NCI-H2029 treated with DMSO at 0.1 percent for 48 hours (cell line): Measurements from ENCODE around the gene HNRNPUL2.
"Not testable (repeated sequence)": the region's sequence is repeated elsewhere in the genome, so short reads cannot be mapped to it uniquely, and the experiment has no call there.

Experiments
- DNase-seq: peaks from one replicate; lab custom pipeline; 2025; lab: John Stamatoyannopoulos, UW

Gene HNRNPUL2

DNA sequence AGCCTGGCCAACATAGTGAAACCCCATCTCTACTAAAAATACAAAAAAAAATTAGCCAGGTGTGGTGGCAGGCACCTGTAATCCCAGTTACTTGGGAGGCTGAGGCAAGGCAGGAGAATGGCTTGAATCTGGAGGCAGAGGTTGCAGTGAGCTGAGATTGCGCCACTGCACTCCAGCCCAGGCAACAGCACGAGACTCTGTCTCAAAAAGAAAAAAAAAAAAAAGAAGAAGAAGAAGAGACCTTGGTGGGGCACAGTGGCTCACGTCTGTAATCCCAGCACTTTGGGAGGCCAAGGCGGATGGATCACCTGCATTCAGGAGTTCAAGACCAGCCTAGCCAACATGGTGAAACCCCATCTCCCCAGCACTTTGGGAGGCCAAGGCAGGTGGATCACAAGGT lies 23.3 kb downstream of the HNRNPUL2 start:
- not testable (repeated sequence) for DNase-seq

DNA sequence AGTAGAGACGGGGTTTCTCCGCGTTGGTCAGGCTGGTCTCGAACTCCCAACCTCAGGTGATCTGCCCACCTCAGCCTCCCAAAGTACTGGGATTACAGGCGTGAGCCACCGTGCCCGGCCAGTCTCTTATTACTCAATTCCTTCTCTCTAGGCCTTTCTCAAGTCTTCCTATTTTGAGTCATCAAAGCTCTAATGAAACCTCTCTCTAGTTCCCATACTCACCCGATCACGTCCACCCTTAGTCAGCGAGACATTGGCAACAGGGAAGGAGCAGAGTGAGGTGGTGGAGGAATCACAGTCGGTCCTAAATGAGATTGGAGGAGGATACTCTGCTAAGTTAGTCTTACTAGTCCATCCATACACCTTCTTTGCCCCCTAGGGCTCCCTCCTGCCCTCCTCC lies 25.0 kb downstream of the HNRNPUL2 start:
- DNase-seq, result no peak

DNA sequence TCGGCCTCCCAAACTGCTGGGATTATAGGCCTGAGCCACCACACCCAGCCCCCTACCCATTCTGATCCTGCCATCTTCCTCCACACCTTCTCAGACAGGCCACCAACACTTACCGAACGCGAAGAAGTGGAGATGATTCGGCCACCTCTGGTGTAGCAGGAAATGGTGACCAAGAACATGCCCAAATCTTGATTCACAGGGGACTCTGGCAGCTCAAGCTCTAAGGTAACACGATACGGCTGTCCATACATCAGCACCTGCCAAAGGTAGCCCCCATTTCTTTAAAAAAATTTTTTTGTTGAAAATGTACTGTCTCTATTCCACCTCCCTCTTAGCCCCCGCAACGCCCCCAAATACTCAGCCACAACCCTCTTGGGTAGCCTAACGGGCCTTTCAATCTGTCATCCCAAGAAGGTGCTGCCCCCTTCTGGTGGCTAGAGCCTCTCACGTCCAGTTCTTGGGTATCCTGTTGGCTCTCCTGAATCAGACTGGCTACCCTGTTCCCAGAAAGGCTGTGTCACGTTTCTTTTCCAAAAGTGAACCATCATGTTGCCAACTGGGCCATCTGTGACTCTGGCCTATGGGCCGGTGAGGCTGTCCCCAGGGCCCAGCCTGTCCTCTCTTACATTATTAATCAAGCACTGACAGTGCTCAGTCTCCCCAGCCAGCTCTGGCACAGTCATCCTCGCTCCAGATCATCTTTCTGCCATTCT lies 32.6 kb downstream of the HNRNPUL2 start:
- DNase-seq, result peak; percentile 33

DNA sequence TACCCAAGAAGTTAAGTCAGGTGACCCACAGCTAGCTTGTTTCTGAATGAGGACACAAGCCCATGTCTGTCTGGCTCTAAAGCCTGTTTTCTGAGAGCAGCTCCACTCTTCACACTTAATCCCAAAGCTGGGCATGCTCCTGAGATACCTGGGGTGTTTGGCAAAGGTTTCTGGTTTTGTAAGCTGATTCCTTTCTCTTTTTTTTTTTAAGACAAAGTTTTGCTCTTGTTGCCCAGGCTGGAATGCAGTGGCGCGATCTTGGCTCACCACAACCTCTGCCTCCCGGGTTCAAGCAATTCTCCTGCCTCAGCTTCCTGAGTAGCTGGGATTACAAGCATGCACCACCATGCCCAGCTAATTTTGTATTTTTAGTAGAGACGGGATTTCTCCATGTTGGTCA lies 33.6 kb downstream of the HNRNPUL2 start:
- not testable (repeated sequence) for DNase-seq

DNA sequence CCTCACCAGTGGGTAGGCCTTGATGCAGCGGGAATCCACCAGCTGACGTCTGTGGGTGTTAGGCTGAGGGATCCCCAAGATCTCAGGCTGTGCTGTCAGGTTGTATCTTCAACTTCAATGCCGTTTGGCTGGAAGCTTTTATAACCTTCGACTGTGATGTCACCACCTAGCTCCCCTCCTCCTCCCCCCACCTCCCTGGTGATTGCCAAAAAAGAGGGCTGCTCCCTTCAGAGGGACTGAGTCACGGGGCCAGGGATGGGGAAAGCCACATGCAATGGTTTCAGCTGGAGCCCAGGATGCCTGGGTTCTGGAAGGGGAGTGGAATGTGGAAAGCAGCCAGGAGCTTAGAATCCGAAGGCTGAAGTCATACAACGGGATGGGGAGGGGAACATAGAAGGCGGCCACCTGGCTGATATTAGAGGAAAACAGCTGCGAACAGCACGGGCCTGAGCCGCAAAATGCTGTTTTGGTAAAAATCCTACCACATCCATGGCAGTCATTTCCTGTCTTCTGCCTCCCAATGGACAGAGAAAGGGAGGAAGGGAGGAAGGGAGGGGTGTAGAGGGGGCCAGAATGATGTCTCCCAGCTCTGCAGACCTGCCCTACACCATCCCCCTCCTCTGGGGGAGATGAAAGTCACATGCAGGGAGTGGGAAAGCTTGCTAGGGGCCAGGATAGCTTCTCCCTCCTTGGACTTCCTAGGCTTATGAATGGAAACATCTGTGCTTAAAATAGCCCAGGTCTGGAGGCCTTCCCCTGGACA lies 37.7 kb downstream of the HNRNPUL2 start, which contains the start of gene LRRN4CL:
Gene LRRN4CL, minus strand, starts transcription at position 110 of the 763 bp plus-strand sequence. CDS start 1,022 bp downstream, outside the sequence.
- no peak for DNase-seq

DNA sequence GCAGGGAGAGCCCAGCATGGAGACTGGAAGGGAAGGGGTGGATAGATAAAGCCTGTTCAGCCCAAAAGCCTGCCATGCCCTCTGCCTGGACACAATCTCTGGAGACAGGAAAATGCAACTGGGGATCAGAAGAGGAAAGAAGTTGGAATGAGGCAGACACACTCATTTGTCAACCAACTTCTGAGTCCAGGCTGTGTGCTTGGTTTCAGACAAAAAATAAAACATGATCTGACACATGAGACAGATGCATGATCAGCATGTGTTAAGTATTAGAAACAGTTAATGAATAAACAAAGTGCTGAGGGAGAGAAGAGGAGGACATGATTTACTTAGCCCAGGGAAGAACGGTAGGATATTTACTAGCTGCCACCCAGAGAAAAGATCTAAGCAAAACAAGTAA lies 38.8 kb downstream of the HNRNPUL2 start:
- no peak for DNase-seq

DNA sequence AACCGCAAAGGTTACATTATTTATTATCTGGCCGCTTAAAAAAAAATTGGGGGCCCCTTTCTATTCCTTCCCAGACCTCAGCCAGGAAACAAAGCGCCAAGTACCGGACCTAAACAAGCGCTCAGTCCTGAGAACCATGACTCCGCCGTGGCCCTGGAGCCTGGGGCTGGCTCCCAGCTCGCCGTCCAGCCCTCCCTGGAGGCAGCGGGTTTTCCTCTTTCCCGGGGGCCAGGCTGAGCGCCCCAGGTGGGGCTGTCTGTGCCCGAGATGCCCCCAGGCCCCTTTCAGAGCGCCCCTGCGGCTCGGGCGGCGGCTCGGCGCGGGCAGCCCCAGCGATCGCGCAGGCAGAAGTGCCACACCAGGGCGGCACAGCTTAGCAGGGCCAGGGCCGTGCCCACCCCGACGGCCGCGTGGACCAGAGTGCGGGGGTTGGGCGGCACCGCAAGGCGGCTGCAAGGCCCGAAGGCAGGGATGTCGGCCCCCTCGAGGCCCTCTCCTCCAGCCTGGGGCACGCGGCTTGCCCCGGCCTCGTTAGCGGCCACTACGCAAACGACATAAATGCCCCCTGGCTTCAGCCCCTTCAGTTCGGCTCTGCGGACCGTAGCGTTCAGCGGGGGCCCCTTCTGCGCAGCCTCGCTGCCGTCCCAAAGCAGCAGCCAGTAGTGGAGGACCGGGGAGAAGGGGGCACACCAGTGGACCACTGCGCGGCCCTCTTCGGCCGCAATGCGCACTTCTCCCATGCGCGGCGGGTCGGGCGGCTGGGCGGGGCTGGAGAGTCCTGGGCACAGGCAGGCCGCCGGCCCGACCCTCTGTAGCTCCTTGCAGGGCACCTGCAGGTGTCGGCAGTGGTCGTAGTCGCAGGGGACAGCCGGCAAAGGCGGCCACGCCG lies 39.5 kb downstream of the HNRNPUL2 start:
- DNase-seq, result no peak

DNA sequence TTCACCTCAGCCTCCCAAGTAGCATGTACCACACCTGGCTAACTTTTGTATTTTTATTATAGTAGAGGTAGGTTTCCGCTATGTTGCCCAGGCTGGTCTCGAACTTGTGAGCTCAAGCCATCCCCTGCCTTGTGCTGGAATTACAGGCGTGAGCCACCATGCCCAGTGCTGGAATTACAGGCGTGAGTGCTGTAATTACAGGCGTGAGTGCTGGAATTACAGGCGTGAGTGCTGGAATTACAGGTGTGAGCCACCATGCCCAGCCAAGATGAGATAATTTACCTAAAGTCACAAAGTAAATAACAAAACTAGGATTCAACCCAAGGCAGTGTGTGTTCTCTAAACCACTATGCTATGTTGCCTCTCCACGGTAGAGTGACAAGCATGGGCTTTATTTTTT lies 44.7 kb downstream of the HNRNPUL2 start:
- DNase-seq, result no peak

DNA sequence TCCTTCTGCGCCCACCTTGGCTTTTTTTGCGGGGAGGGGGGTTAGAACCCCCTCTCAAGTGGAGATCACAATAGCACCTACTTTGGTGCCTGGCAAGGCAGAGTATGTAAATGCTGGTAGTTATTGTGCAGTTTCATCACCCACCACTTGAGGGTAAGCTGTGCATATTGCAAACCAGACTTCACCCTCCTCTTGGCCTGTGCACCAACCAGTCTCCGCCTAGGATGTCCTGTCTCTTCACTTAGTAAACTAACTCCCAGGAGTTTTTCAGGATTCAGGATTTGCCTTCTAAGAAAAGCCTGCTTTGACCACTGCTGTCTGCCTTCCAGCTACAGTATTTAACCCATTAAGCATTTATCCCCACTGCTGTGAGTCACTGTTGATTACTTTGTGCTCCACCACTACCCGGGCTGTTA lies 46.4 kb downstream of the HNRNPUL2 start:
- peak; percentile 9 for DNase-seq

DNA sequence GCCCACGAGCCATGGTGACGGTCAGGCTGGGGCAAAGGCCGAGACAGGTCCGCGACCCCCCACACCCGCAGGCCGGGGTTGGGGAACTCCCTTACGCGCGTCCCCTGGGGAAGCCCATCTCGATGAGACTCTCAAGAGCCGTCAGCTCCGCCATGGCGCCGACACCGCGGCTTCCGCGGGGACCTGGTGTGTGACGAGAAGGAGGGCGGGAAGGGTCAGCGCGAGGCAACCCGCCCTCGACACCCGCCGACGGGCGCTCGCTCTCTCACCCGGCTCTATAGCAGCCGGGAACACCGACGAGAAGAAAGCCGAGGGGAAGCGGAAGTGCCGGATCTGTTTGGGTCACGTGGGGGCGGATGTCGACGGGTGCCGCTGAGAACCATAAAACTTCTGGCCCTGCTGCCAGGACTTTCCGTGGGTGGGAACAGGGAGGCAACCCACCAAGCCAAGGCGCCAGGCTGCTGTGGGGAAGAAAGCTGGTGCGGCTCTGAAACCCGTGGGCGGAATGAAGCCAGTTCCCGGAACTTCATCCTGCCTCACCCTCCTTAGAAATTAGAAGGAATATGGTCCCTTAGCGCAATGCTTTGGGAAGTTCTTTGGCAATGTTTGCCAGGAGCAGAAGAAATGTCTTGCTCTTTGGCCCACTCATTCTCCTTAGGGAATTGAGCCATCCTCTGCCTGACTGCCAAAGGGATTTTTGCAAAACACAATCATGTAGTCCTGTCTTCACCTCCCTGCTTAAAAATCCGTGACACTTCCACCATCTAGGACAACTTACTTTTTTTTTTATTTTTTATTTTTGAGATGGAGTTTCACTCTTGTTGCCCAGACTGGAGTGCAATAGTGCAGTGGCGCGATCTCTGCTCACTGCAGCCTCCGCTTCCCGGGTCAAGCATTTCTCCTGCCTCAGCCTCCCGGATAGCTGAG lies 48.2 kb downstream of the HNRNPUL2 start, which contains the start of gene UBXN1:
Gene UBXN1, minus strand, starts transcription at position 304 of the 927 bp plus-strand sequence. Its CDS starts 150 bp downstream, at position 154.
- peak; percentile 79 for DNase-seq

DNA sequence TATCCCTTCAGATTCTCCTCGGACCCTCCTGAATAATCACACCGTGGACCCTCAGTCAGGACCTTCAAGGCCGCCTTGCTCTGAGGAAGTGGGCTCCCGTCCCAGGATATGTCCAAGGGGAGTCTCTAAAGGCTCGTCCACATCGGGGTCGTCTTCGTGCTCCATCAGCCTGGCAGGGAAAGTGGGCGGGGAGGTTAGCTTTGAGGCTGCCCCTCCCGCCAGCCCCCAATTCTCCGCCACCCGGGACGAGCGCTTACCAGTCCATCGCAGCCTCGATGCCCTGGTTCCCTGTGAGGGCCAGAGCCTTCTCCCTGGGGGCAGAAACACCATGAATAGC lies 48.9 kb downstream of the HNRNPUL2 start:
- DNase-seq, result no peak

DNA sequence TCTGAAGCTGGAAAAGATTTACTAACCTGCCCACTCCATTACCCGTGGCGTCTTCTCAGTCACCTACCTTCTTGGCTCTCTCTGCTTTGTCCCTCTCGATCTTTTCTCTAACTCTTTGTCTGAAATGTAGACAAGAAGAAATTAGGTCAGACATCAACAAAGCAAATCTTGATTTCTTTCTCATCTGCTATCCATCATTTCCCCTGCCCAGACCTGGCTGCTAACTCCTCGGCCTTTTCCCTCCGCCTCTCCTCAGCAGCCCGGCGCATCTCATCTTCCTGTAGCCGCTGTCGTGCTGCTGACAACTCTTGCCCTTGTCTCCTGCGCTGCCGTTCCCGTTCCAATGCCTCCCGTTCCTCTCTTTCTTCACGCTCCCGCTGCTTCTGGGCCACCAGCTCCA lies 49.5 kb downstream of the HNRNPUL2 start:
- DNase-seq, result no peak

DNA sequence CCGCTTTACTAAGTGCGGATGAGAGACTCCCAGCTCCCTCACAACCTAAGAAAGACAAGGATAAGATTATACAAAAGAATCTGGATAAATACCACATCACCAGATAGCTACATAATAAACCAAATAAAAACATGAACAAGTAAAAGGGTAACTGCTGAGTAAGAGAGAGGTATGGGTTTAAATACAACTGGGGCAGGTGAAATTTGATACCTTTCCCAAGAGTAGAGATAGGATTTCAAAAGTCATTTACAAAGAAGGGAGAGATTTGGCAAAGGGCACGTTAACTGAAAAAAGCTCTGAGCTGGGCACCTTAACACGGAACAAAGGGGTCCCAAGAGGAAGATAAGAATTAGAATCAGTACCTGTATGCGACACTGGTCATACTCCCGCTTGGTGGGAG lies 50.1 kb downstream of the HNRNPUL2 start:
- DNase-seq, result no peak

DNA sequence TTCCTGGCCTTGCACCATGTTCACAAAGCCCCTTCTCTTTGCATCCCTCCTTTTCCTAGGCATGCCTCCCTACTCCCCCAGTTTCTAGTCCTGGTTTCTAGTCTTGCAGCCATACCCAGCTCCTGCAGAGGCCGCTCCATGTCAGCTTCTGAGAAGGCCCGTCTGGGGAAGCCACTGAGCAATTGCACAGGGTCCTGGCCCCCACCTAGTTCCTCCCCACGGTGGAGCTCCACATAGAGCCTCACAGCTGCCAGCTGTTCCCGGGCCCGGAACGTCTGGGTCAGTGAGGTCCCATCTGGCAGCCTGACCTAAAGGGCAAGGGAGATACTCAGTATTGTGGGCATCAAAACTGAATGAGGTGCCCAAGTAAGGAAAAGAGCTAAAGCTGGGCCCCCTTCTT lies 50.6 kb downstream of the HNRNPUL2 start:
- DNase-seq, result no peak

DNA sequence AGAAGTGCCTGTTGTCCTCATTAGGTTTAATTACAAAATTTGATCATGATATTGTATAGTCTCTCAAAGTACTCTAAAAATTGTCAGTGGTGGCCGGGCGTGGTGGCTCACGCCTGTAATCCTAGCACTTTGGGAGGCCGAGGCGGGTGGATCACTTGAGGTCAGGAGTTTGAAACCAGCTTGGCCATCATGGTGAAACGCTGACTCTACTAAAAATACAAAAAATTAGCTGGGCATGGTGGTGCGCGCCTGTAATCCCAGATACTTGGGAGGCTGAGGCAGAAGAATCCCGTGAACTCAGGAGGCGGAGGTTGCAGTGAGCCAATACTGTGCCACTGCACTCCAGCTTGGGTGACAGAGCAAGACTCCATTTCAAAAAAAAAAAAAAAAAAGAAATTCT lies 51.8 kb downstream of the HNRNPUL2 start:
- DNase-seq, result not testable (repeated sequence)

DNA sequence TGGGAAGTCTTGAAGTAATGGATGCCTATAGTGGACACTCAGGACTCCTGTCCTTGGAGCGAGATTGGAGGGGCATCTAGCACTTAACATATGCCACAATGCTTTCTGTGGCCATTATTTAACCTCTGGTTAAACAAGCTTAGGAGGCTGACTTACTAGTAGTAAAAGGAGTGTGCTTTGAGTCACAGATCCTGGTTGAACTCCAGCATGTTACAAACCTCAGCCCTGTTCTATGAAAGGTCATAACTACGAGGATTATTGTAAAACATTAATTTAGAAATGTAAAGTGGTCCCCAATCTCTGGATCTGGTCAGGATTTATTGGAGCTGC lies 54.1 kb downstream of the HNRNPUL2 start:
- no peak for DNase-seq

DNA sequence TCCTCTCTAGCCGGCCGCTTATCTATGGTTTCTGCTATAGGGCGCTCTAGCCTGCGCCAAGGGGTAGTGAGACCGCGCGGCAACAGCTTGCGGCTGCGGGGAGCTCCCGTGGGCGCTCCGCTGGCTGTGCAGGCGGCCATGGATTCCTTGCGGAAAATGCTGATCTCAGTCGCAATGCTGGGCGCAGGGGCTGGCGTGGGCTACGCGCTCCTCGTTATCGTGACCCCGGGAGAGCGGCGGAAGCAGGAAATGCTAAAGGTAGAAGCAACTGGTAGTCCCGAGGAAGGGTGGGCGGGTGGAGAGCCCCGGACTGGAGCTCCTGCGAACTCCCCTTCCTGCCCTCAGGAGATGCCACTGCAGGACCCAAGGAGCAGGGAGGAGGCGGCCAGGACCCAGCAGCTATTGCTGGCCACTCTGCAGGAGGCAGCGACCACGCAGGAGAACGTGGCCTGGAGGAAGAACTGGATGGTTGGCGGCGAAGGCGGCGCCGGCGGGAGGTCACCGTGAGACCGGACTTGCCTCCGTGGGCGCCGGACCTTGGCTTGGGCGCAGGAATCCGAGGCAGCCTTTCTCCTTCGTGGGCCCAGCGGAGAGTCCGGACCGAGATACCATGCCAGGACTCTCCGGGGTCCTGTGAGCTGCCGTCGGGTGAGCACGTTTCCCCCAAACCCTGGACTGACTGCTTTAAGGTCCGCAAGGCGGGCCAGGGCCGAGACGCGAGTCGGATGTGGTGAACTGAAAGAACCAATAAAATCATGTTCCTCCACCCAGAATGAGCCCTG lies 55.5 kb downstream of the HNRNPUL2 start, which contains the start of the genes LBHD1 and UQCC3:
Gene LBHD1, minus strand, starts transcription at position 660 of the 782 bp plus-strand sequence. CDS start 2,236 bp downstream, outside the sequence.
Gene UQCC3, plus strand, starts transcription at position 66 of the 782 bp plus-strand sequence. Its CDS starts 73 bp downstream, at position 139.
- DNase-seq, result peak; percentile 82

DNA sequence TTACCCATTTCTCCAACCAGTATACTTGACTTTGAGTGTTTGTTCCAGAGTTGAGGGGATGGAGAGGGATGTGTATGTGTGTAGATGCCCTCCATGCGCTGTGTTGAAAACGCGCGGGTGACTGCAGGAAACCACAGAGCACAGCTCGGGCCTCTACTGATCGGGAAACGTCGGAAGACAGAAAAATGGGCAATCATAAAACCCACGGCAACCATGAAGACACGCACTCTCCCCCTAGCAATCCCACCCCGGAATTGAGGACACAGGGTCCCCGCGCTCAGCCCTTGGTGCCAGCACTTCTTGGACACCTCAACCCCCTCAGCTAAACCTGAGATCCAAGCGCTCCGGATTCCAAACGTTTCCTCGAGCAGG lies 56.0 kb downstream of the HNRNPUL2 start:
- DNase-seq, result peak; percentile 66

DNA sequence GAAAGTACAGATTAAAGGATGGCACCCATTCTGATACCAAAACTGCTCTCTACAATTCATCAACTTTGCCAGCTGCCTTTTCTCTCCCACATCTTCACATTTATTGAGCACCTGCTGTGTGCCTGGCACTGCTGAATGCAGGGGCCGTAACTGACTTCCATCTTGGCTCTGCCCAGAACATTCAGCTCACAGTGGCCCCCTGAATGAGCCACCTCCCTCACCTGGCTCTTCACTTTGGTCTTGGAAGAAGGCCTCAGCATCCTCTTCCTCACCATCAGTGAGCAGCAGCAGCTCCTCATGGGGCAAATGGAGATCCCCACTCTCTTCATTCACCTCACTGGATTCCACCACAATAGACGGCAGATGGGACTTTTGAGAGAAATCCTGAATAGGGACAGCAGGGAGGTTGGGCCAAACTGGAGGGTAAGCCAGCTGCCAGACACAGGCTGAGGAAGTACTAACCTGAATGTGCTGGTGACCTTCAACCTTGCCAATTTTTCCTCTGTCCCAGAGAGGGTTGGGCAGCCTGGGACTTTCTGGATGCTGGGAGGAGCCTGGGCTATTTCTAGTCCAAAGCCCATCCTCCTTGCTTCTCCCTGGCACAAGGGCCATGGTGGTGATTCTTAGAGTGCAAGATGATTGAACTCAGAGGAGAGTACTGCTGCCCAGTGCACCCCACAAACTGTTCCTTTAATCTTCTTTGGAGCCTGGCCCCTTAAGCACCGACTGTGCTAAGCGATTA lies 57.7 kb downstream of the HNRNPUL2 start:
- no peak for DNase-seq

DNA sequence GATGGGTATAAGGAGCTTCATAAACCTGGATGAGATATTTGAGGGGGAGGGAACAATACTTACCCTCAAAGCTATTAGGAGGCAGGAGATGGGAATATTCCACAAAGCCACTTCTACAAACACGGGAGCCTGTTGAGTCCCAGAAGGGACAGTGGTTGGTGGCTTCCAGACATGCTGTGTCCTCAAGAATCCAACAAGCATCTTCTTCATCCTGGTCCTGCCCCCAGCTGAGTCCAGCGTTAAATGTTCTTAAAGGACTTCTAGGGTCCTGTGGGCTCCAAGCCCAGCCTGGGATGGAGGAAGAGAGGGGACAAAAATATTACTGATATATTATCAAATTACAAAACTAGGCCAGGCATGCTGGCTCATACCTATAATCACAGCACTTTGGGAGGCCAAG lies 59.8 kb downstream of the HNRNPUL2 start:
- no peak for DNase-seq
